Dendritic cell treated with granulocyte-macrophage colony-stimulating factor and Interleukin-4, amounts not matched to agents 40 ng/mL and 50 ng/mL, for 4 days (primary cell): ENCODE measurements around the gene PLA1A.
"Not testable (repeated sequence)": the region's sequence is repeated elsewhere in the genome, so short reads cannot be mapped to it uniquely, and the experiment has no call there.

Source experiments
- H3K27ac Mint-ChIP-seq: one replicate; pipeline ENCODE4 v1.8.0; 2022; ENCODE audit warnings: mild to moderate bottlenecking, mixed read lengths
- H3K27me3 Mint-ChIP-seq: one replicate; pipeline ENCODE4 v1.8.0; 2022; ENCODE audit warnings: mild to moderate bottlenecking, mixed read lengths
- H3K36me3 Mint-ChIP-seq: one replicate; pipeline ENCODE4 v1.8.0; 2022; ENCODE audit warnings: low read depth, mixed read lengths
- H3K4me1 Mint-ChIP-seq: one replicate; pipeline ENCODE4 v1.8.0; 2022; ENCODE audit warnings: low read depth, mixed read lengths
- H3K4me3 Mint-ChIP-seq: one replicate; pipeline ENCODE4 v1.8.0; 2022; ENCODE audit warnings: mild to moderate bottlenecking, moderate library complexity, mixed read lengths
- H3K9me3 Mint-ChIP-seq: one replicate; pipeline ENCODE4 v1.8.0; 2022; ENCODE audit warnings: mixed read lengths
- intact Hi-C: fragments of 100-400 bp; cut with micrococcal nuclease; formaldehyde crosslinking; loops from one replicate; pipeline ENCODE4 v1.15.0; 2022

Gene PLA1A

GRCh38 chr3:119597548-119598288, at the start of gene PLA1A:
PLA1A (plus strand) TSS chr3:119597885; CDS start chr3:119597914, 29 bp downstream.
- Mint-ChIP-seq H3K36me3 (no peaks in the 10 kb centered on the region), H3K9me3 (no peaks in the 10 kb centered on the region), H3K4me1 (peaks cover 70% of the 10 kb centered on the region), H3K27ac (peak within 1 kb of the TSS; percentile 30), H3K4me3 (no peak within 1 kb of the TSS), H3K27me3 (no peaks in the 10 kb centered on the region)
- intact Hi-C loops: no loop called here

GRCh38 chr3:119548341-119548740, 49.3 kb upstream of the PLA1A start:
- peaks cover 71% of the 10 kb centered on the region for H3K36me3 Mint-ChIP-seq
- intact Hi-C loops: no loop called here
- H3K27ac Mint-ChIP-seq: peak overlapping the region; percentile 46

GRCh38 chr3:119550192-119550910, 47.3 kb upstream of the PLA1A start:
- Mint-ChIP-seq H3K9me3 (no peaks in the 10 kb centered on the region), H3K4me1 (peaks cover 77% of the 10 kb centered on the region), H3K27ac (no peak overlapping the region), H3K27me3 (no peaks in the 10 kb centered on the region), H3K4me3 (no peak overlapping the region), H3K36me3 (peaks cover 64% of the 10 kb centered on the region)
- intact Hi-C loops: no loop called here

More at GRCh38 chr3:119548341-119548740, 49.3 kb upstream of the PLA1A start:
- H3K4me1 Mint-ChIP-seq: peaks cover 58% of the 10 kb centered on the region
- H3K4me3 Mint-ChIP-seq: no peak overlapping the region
- no peaks in the 10 kb centered on the region for H3K27me3 Mint-ChIP-seq
- no peaks in the 10 kb centered on the region for H3K9me3 Mint-ChIP-seq

GRCh38 chr3:119551598-119551997, 46.1 kb upstream of the PLA1A start:
- H3K4me3 Mint-ChIP-seq: no peak overlapping the region
- no peaks in the 10 kb centered on the region for H3K27me3 Mint-ChIP-seq
- peaks cover 79% of the 10 kb centered on the region for H3K4me1 Mint-ChIP-seq
- intact Hi-C loops: no loop called here
- H3K9me3 Mint-ChIP-seq: no peaks in the 10 kb centered on the region
- H3K27ac Mint-ChIP-seq: peak overlapping the region; percentile 15
- peaks cover 75% of the 10 kb centered on the region for H3K36me3 Mint-ChIP-seq

GRCh38 chr3:119552928-119553327, 44.8 kb upstream of the PLA1A start:
- peak overlapping the region; percentile 92 for H3K27ac Mint-ChIP-seq
- H3K4me3 Mint-ChIP-seq, H3K27me3 Mint-ChIP-seq, H3K9me3 Mint-ChIP-seq, intact Hi-C loops: not testable (repeated sequence)
- peaks cover 80% of the 10 kb centered on the region for H3K36me3 Mint-ChIP-seq
- peaks cover 79% of the 10 kb centered on the region for H3K4me1 Mint-ChIP-seq

GRCh38 chr3:119553823-119554415, 43.8 kb upstream of the PLA1A start:
- Mint-ChIP-seq H3K4me1 (peaks cover 81% of the 10 kb centered on the region), H3K27ac (peak overlapping the region; percentile 92), H3K36me3 (peaks cover 78% of the 10 kb centered on the region), H3K27me3 (no peaks in the 10 kb centered on the region), H3K9me3 (no peaks in the 10 kb centered on the region), H3K4me3 (peak overlapping the region; percentile 13)
- intact Hi-C loops: no loop called here

GRCh38 chr3:119555309-119555735, 42.4 kb upstream of the PLA1A start:
- intact Hi-C loops: no loop called here
- H3K27ac Mint-ChIP-seq: peak overlapping the region; percentile 92
- peaks cover 66% of the 10 kb centered on the region for H3K36me3 Mint-ChIP-seq
- peaks cover 81% of the 10 kb centered on the region for H3K4me1 Mint-ChIP-seq
- peak overlapping the region; percentile 69 for H3K4me3 Mint-ChIP-seq
- H3K9me3 Mint-ChIP-seq: no peaks in the 10 kb centered on the region
- no peaks in the 10 kb centered on the region for H3K27me3 Mint-ChIP-seq

- intact Hi-C loops: no loop called here
- Mint-ChIP-seq H3K36me3 (peaks cover 60% of the 10 kb centered on the region), H3K27ac (peak overlapping the region; percentile 92), H3K4me1 (peaks cover 75% of the 10 kb centered on the region), H3K4me3 (peak overlapping the region; percentile 62), H3K9me3 (no peaks in the 10 kb centered on the region), H3K27me3 (no peaks in the 10 kb centered on the region)
These were observed 41.8 kb upstream of the PLA1A start for GRCh38 chr3:119555929-119556328.

GRCh38 chr3:119557192-119557876, 40.4 kb upstream of the PLA1A start:
- Mint-ChIP-seq H3K4me3 (peak overlapping the region; percentile 62), H3K36me3 (peaks cover 46% of the 10 kb centered on the region), H3K27ac (peak overlapping the region; percentile 92), H3K27me3 (no peaks in the 10 kb centered on the region), H3K9me3 (no peaks in the 10 kb centered on the region), H3K4me1 (peaks cover 75% of the 10 kb centered on the region)
- intact Hi-C loops: no loop called here

- H3K4me3 Mint-ChIP-seq: peak overlapping the region; percentile 62
- H3K27me3 Mint-ChIP-seq: no peaks in the 10 kb centered on the region
- H3K36me3 Mint-ChIP-seq: peaks cover 40% of the 10 kb centered on the region
- intact Hi-C loops: no loop called here
- H3K27ac Mint-ChIP-seq: peak overlapping the region; percentile 92
- peaks cover 80% of the 10 kb centered on the region for H3K4me1 Mint-ChIP-seq
- H3K9me3 Mint-ChIP-seq: no peaks in the 10 kb centered on the region
These were observed 39.8 kb upstream of the PLA1A start for GRCh38 chr3:119557877-119558269.

GRCh38 chr3:119558626-119559317, 38.9 kb upstream of the PLA1A start:
- intact Hi-C loops: no loop called here
- peak overlapping the region; percentile 62 for H3K4me3 Mint-ChIP-seq
- H3K4me1 Mint-ChIP-seq: peaks cover 78% of the 10 kb centered on the region
- H3K27ac Mint-ChIP-seq: peak overlapping the region; percentile 92
- H3K9me3 Mint-ChIP-seq: no peaks in the 10 kb centered on the region
- no peaks in the 10 kb centered on the region for H3K27me3 Mint-ChIP-seq
- H3K36me3 Mint-ChIP-seq: peaks cover 31% of the 10 kb centered on the region

GRCh38 chr3:119559441-119559963, 38.2 kb upstream of the PLA1A start, which contains the start of gene CD80:
CD80 (minus strand) TSS chr3:119559614; CDS start chr3:119557728, 1,886 bp downstream.
- Mint-ChIP-seq H3K27ac (peak within 1 kb of the TSS; percentile 92), H3K4me1 (peaks cover 71% of the 10 kb centered on the region), H3K9me3 (no peaks in the 10 kb centered on the region), H3K4me3 (peak within 1 kb of the TSS; percentile 62), H3K27me3 (no peaks in the 10 kb centered on the region), H3K36me3 (peaks cover 24% of the 10 kb centered on the region)
- intact Hi-C loops: no loop called here

- Mint-ChIP-seq H3K36me3 (peaks cover 24% of the 10 kb centered on the region), H3K27me3 (no peaks in the 10 kb centered on the region), H3K27ac (peak overlapping the region; percentile 92), H3K9me3 (no peaks in the 10 kb centered on the region), H3K4me3 (no peak overlapping the region), H3K4me1 (peaks cover 65% of the 10 kb centered on the region)
- intact Hi-C loops: no loop called here
These were observed 37.5 kb upstream of the PLA1A start for GRCh38 chr3:119560160-119560559.
